Astrocyte of the spinal cord (primary cell): ENCODE measurements around the gene TDG.
A peak's percentile ranks its signal among the peaks of the same experiment; 100 is the strongest.

ENCODE experiments used
- DNase-seq: peaks from one replicate; pipeline ENCODE4 v3.0.0; 2011; ENCODE audit warnings: low read depth, low spot score
- H3K4me3 ChIP-seq: 2 replicates; pipeline ENCODE4 v1.5.1; 2011; ENCODE audit warnings: low read depth, mild to moderate bottlenecking, low read length, moderate library complexity
- CTCF ChIP-seq: IDR thresholded peaks from 2 replicates; pipeline ENCODE4 v1.5.1; 2012; ENCODE audit warnings: low read depth, mild to moderate bottlenecking, low read length, inconsistent platforms
- in situ Hi-C: cut with HindIII; loops from 2 replicates; pipeline ENCODE4 v1.10.0; 2017; ENCODE audit warnings: low sequenced_read_pairs

Gene TDG

GRCh38 chr12:103960616-103961227 lies 5.0 kb upstream of the TDG start:
- in situ Hi-C loops = no loop called here
- H3K4me3 ChIP-seq = no peak overlapping the region
- TF ChIP-seq CTCF = no peak
- no peak for DNase-seq

- TF ChIP-seq CTCF = no peak
- in situ Hi-C loops = no loop called here
- no peak for DNase-seq
- no peak overlapping the region for H3K4me3 ChIP-seq
Measured at GRCh38 chr12:103962493-103962892, 3.2 kb upstream of the TDG start.

GRCh38 chr12:103964805-103965204 lies 867 bp upstream of the TDG start:
- peak overlapping the region; percentile 71 for H3K4me3 ChIP-seq
- TF ChIP-seq CTCF = no peak
- in situ Hi-C loops = no loop called here
- DNase-seq = no peak

GRCh38 chr12:103965255-103965589 lies 450 bp upstream of the TDG start:
- peak overlapping the region; percentile 71 for H3K4me3 ChIP-seq
- no peak for DNase-seq
- no peak for TF ChIP-seq CTCF
- in situ Hi-C loops = no loop called here

- peak; percentile 8 for DNase-seq
- in situ Hi-C loops = no loop called here
- no peak for TF ChIP-seq CTCF
- peak overlapping the region; percentile 71 for H3K4me3 ChIP-seq
Measured at GRCh38 chr12:103966736-103967135, 1.1 kb downstream of the TDG start.

- DNase-seq = no peak
- in situ Hi-C loops = no loop called here
- TF ChIP-seq CTCF = no peak
- H3K4me3 ChIP-seq = no peak overlapping the region
Measured at GRCh38 chr12:103969391-103969790, 3.7 kb downstream of the TDG start.

GRCh38 chr12:103973909-103974308 lies 8.2 kb downstream of the TDG start:
- TF ChIP-seq CTCF = no peak
- H3K4me3 ChIP-seq = no peak overlapping the region
- no peak for DNase-seq
- in situ Hi-C loops = no loop called here
